KMS-11 (cell line): ENCODE measurements around the gene GDF7.
"Not testable (repeated sequence)": the region's sequence is repeated elsewhere in the genome, so short reads cannot be mapped to it uniquely, and the experiment has no call there.

Source experiments
- H2AFZ ChIP-seq: fragments of 200-600 bp; sonication (generic); 2 replicates; pipeline ENCODE4 v1.6.1; 2016; ENCODE audit warnings: antibody characterized with exemption, mixed run types, low read depth
- H3K27ac ChIP-seq: fragments of 200-600 bp; sonication (generic); 2 replicates; pipeline ENCODE4 v1.6.1; 2016; ENCODE audit warnings: mild to moderate bottlenecking, mixed run types
- H3K27me3 ChIP-seq: fragments of 200-600 bp; sonication (generic); 2 replicates; pipeline ENCODE4 v1.6.1; 2017; ENCODE audit warnings: mild to moderate bottlenecking, low read depth, mixed run types, moderate library complexity; ENCODE audit not compliant: insufficient read depth
- H3K36me3 ChIP-seq: fragments of 200-600 bp; sonication (generic); 2 replicates; pipeline ENCODE4 v1.6.1; 2017; ENCODE audit warnings: mild to moderate bottlenecking, mixed run types; ENCODE audit not compliant: insufficient read depth
- H3K4me1 ChIP-seq: fragments of 200-600 bp; sonication (generic); 2 replicates; pipeline ENCODE4 v1.6.1; 2016; ENCODE audit warnings: mild to moderate bottlenecking, low read depth, mixed run types; ENCODE audit not compliant: poor library complexity, severe bottlenecking
- H3K4me2 ChIP-seq: fragments of 200-600 bp; sonication (generic); 2 replicates; pipeline ENCODE4 v1.7.0; 2016; ENCODE audit warnings: mild to moderate bottlenecking, mixed run types
- H3K4me3 ChIP-seq: fragments of 200-600 bp; sonication (generic); IDR thresholded peaks from 2 replicates; pipeline ENCODE4 v1.6.1; 2017; ENCODE audit warnings: low read depth, low read length, mixed read lengths; ENCODE audit not compliant: insufficient read depth
- H3K79me2 ChIP-seq: fragments of 200-600 bp; sonication (generic); 2 replicates; pipeline ENCODE4 v1.6.1; 2016; ENCODE audit warnings: low read depth, mixed run types; ENCODE audit not compliant: insufficient read depth
- H3K9ac ChIP-seq: fragments of 200-600 bp; sonication (generic); 2 replicates; pipeline ENCODE4 v1.6.1; 2016; ENCODE audit warnings: mild to moderate bottlenecking, mixed run types
- H4K20me1 ChIP-seq: fragments of 200-600 bp; sonication (generic); 2 replicates; pipeline ENCODE4 v1.6.1; 2016; ENCODE audit warnings: mild to moderate bottlenecking, mixed run types; ENCODE audit not compliant: insufficient read depth
- CTCF ChIP-seq: fragments of 200-600 bp; sonication (generic); conservative IDR thresholded peaks from 2 replicates; pipeline ENCODE4 v1.6.1; 2017; ENCODE audit warnings: low read depth, mild to moderate bottlenecking, antibody characterized with exemption, low read length, moderate library complexity, mixed read lengths

Gene GDF7

GRCh38 chr2:20706217-20706616 lies 39.3 kb downstream of the GDF7 start:
- H3K79me2 ChIP-seq: no peaks in the 10 kb centered on the region
- H3K4me2 ChIP-seq: no peak overlapping the region
- H4K20me1 ChIP-seq: no peaks in the 10 kb centered on the region
- H2AFZ ChIP-seq: no peak overlapping the region
- H3K4me1 ChIP-seq: no peaks in the 10 kb centered on the region
- H3K9ac ChIP-seq: no peak overlapping the region
- H3K36me3 ChIP-seq: no peaks in the 10 kb centered on the region
- H3K4me3 ChIP-seq: no peak overlapping the region
- no peak for TF ChIP-seq CTCF
- no peaks in the 10 kb centered on the region for H3K27me3 ChIP-seq
- no peak overlapping the region for H3K27ac ChIP-seq

GRCh38 chr2:20706786-20707185 lies 39.8 kb downstream of the GDF7 start:
- H3K4me3 ChIP-seq: no peak overlapping the region
- H4K20me1 ChIP-seq: no peaks in the 10 kb centered on the region
- H3K4me1 ChIP-seq: no peaks in the 10 kb centered on the region
- H3K27ac ChIP-seq: no peak overlapping the region
- no peaks in the 10 kb centered on the region for H3K36me3 ChIP-seq
- H2AFZ ChIP-seq: no peak overlapping the region
- H3K79me2 ChIP-seq: no peaks in the 10 kb centered on the region
- H3K9ac ChIP-seq: no peak overlapping the region
- H3K27me3 ChIP-seq: no peaks in the 10 kb centered on the region
- no peak for TF ChIP-seq CTCF
- H3K4me2 ChIP-seq: no peak overlapping the region

- H4K20me1 ChIP-seq: no peaks in the 10 kb centered on the region
- H3K4me2 ChIP-seq: no peak overlapping the region
- no peak overlapping the region for H3K9ac ChIP-seq
- no peaks in the 10 kb centered on the region for H3K79me2 ChIP-seq
- H2AFZ ChIP-seq: no peak overlapping the region
- H3K4me1 ChIP-seq: no peaks in the 10 kb centered on the region
- H3K4me3 ChIP-seq: no peak overlapping the region
- H3K36me3 ChIP-seq: no peaks in the 10 kb centered on the region
- no peak for TF ChIP-seq CTCF
- H3K27me3 ChIP-seq: no peaks in the 10 kb centered on the region
- no peak overlapping the region for H3K27ac ChIP-seq
Measured at GRCh38 chr2:20707601-20708000, 40.7 kb downstream of the GDF7 start.

- not testable (repeated sequence) for H3K4me3 ChIP-seq, H3K79me2 ChIP-seq, H2AFZ ChIP-seq, H4K20me1 ChIP-seq, H3K27ac ChIP-seq, H3K36me3 ChIP-seq, H3K27me3 ChIP-seq, H3K4me2 ChIP-seq, H3K9ac ChIP-seq, H3K4me1 ChIP-seq
Measured at GRCh38 chr2:20711641-20712040, 44.7 kb downstream of the GDF7 start.

GRCh38 chr2:20713585-20713984 lies 46.6 kb downstream of the GDF7 start:
- not testable (repeated sequence) for H3K4me1 ChIP-seq, H3K4me2 ChIP-seq, H3K27me3 ChIP-seq, H3K9ac ChIP-seq, H4K20me1 ChIP-seq, H3K4me3 ChIP-seq, H2AFZ ChIP-seq, H3K79me2 ChIP-seq, H3K27ac ChIP-seq, H3K36me3 ChIP-seq

- not testable (repeated sequence) for H3K4me3 ChIP-seq, H3K27me3 ChIP-seq, H3K4me1 ChIP-seq, H2AFZ ChIP-seq, H3K79me2 ChIP-seq, H3K36me3 ChIP-seq, H3K27ac ChIP-seq, H3K9ac ChIP-seq, H4K20me1 ChIP-seq, H3K4me2 ChIP-seq
Measured at GRCh38 chr2:20714412-20714811, 47.5 kb downstream of the GDF7 start.

- not testable (repeated sequence) for H3K4me2 ChIP-seq, H3K27ac ChIP-seq, H3K27me3 ChIP-seq, H3K9ac ChIP-seq, H3K79me2 ChIP-seq, H3K4me3 ChIP-seq, H3K36me3 ChIP-seq, H2AFZ ChIP-seq, H3K4me1 ChIP-seq, H4K20me1 ChIP-seq
Measured at GRCh38 chr2:20716164-20716563, 49.2 kb downstream of the GDF7 start.
